HEK293 (cell line): ENCODE measurements around the gene CHD1L.

Experiments
- CTCF ChIA-PET: fragments of 350-600 bp; formaldehyde crosslinking; extraction: SDS; loops from one replicate; lab custom pipeline; 2021; ENCODE audit warnings: antibody characterized with exemption; lab: Yijun Ruan, JAX
- POLR2A ChIA-PET: fragments of 300-600 bp; formaldehyde crosslinking; extraction: SDS; loops from one replicate; lab custom pipeline; 2020; ENCODE audit warnings: antibody characterized with exemption, inconsistent platforms; lab: Yijun Ruan, JAX
- H3K27ac ChIP-seq: fragments of 200-500 bp; sonication (Bioruptor generic); 2 replicates; pipeline ENCODE4 v1.5.1; 2014; ENCODE audit warnings: low read depth, low read length, control low read depth, inconsistent platforms; ENCODE audit errors: extremely low read depth
- H3K36me3 ChIP-seq, 2 experiments: fragments of 200-500 bp in 1 of 2; sonication (Bioruptor generic) in 1 of 2; 1 replicate in 1 of 2; 2 replicates in 1 of 2; pipeline ENCODE4 v1.5.1; 2014 to 2017; ENCODE audit warnings: inconsistent platforms in 2 of 2, low read length in 2 of 2; ENCODE audit not compliant: control insufficient read depth in 2 of 2, insufficient read depth in 1 of 2
- H3K4me1 ChIP-seq: fragments of 200-500 bp; sonication (Bioruptor generic); 2 replicates; pipeline ENCODE4 v1.5.1; 2014; ENCODE audit warnings: mild to moderate bottlenecking, low read length, inconsistent platforms; ENCODE audit not compliant: control insufficient read depth, insufficient read depth
- H3K4me3 ChIP-seq: 2 replicates; pipeline ENCODE4 v1.5.1; 2011; ENCODE audit warnings: low read depth, mild to moderate bottlenecking, control low read depth, low read length, moderate library complexity
- H3K9me3 ChIP-seq: fragments of 200-500 bp; sonication (Bioruptor generic); 2 replicates; pipeline ENCODE4 v1.5.1; 2014; ENCODE audit warnings: low read depth, low read length, inconsistent platforms; ENCODE audit not compliant: control insufficient read depth, insufficient read depth
- INSM2 ChIP-seq: fragments of 450-650 bp; formaldehyde crosslinking; IDR thresholded peaks from 2 replicates; pipeline ENCODE4 v1.5.1; 2016; ENCODE audit warnings: missing biosample characterization, missing genetic modification characterization
- KLF16 ChIP-seq: fragments of 450-650 bp; formaldehyde crosslinking; IDR thresholded peaks from 2 replicates; pipeline ENCODE4 v1.5.1; 2017; ENCODE audit warnings: missing biosample characterization, missing genetic modification characterization
- KLF8 ChIP-seq: fragments of 450-650 bp; formaldehyde crosslinking; IDR thresholded peaks from 2 replicates; pipeline ENCODE4 v1.5.1; 2016; ENCODE audit warnings: missing biosample characterization, missing genetic modification characterization
- PRDM4 ChIP-seq: fragments of 450-650 bp; formaldehyde crosslinking; IDR thresholded peaks from 2 replicates; pipeline ENCODE4 v1.5.1; 2017; ENCODE audit warnings: missing biosample characterization, missing genetic modification characterization
- SCRT2 ChIP-seq: fragments of 450-650 bp; formaldehyde crosslinking; IDR thresholded peaks from 2 replicates; pipeline ENCODE4 v1.5.1; 2016; ENCODE audit warnings: missing biosample characterization, missing genetic modification characterization
- SETDB1 ChIP-seq: IDR thresholded peaks from one replicate; pipeline ENCODE4 v1.6.1; 2017; ENCODE audit warnings: mild to moderate bottlenecking, low read length, moderate library complexity, mixed read lengths; ENCODE audit not compliant: insufficient read length
- YY2 ChIP-seq: fragments of 450-650 bp; formaldehyde crosslinking; IDR thresholded peaks from 2 replicates; pipeline ENCODE4 v1.5.1; 2016; ENCODE audit warnings: missing biosample characterization, missing genetic modification characterization
- ZBTB26 ChIP-seq: fragments of 450-650 bp; formaldehyde crosslinking; optimal IDR thresholded peaks from 2 replicates; pipeline ENCODE3; 2016; ENCODE audit warnings: missing biosample characterization, mild to moderate bottlenecking, missing genetic modification characterization
- ZIC2 ChIP-seq: fragments of 450-650 bp; formaldehyde crosslinking; IDR thresholded peaks from 2 replicates; pipeline ENCODE4 v1.5.1; 2016; ENCODE audit warnings: missing biosample characterization, missing genetic modification characterization
- ZNF146 ChIP-seq: fragments of 450-650 bp; formaldehyde crosslinking; IDR thresholded peaks from 2 replicates; pipeline ENCODE4 v1.5.1; 2016; ENCODE audit warnings: missing biosample characterization, missing genetic modification characterization
- ZNF148 ChIP-seq: fragments of 450-650 bp; formaldehyde crosslinking; IDR thresholded peaks from 2 replicates; pipeline ENCODE4 v1.5.0; 2017; ENCODE audit warnings: missing biosample characterization, missing genetic modification characterization, borderline replicate concordance
- ZNF354C ChIP-seq: fragments of 450-650 bp; formaldehyde crosslinking; IDR thresholded peaks from 2 replicates; pipeline ENCODE4 v1.5.1; 2016; ENCODE audit warnings: missing biosample characterization, missing genetic modification characterization, low read depth, borderline replicate concordance
- ZNF488 ChIP-seq: fragments of 450-650 bp; formaldehyde crosslinking; IDR thresholded peaks from 2 replicates; pipeline ENCODE4 v1.5.1; 2016; ENCODE audit warnings: missing biosample characterization, missing genetic modification characterization
- ZNF645 ChIP-seq: fragments of 450-650 bp; formaldehyde crosslinking; IDR thresholded peaks from 2 replicates; pipeline ENCODE4; 2016; ENCODE audit warnings: missing biosample characterization, missing genetic modification characterization
- ZNF658 ChIP-seq: fragments of 450-650 bp; formaldehyde crosslinking; IDR thresholded peaks from 2 replicates; pipeline ENCODE4; 2016; ENCODE audit warnings: missing biosample characterization, missing genetic modification characterization
- ZNF660 ChIP-seq: fragments of 450-650 bp; IDR thresholded peaks from 2 replicates; pipeline ENCODE4 v1.5.1; 2018; ENCODE audit warnings: missing biosample characterization, mild to moderate bottlenecking, missing genetic modification characterization
- ZNF747 ChIP-seq: fragments of 450-650 bp; formaldehyde crosslinking; IDR thresholded peaks from 2 replicates; pipeline ENCODE4 v1.5.1; 2016; ENCODE audit warnings: missing biosample characterization, missing genetic modification characterization
- ZNF792 ChIP-seq: fragments of 450-650 bp; formaldehyde crosslinking; IDR thresholded peaks from 2 replicates; pipeline ENCODE4 v1.5.1; 2016; ENCODE audit warnings: missing biosample characterization, missing genetic modification characterization
- ZSCAN18 ChIP-seq: fragments of 450-650 bp; formaldehyde crosslinking; IDR thresholded peaks from 2 replicates; pipeline ENCODE4 v1.5.1; 2016; ENCODE audit warnings: missing biosample characterization, missing genetic modification characterization

CHD1L gene

GRCh38 chr1:147216124-147216523 lies 26.4 kb upstream of the CHD1L start (continued):
- TF ChIP-seq SETDB1: no peak
- TF ChIP-seq, all 188 proteins: peak for 0

- TF ChIP-seq ZNF146: no peak
- TF ChIP-seq ZNF658 (tag by site-specific recombination): no peak
- no peak for TF ChIP-seq PRDM4 (tag by site-specific recombination)
- no peak for TF ChIP-seq ZNF660
- no peak for TF ChIP-seq ZIC2 (tag by site-specific recombination)
- TF ChIP-seq ZNF354C (tag by site-specific recombination): no peak
- no peaks in the 10 kb centered on the region for H3K36me3 ChIP-seq
- no peak overlapping the region for H3K27ac ChIP-seq
- H3K4me1 ChIP-seq: no peaks in the 10 kb centered on the region
- ChIA-PET CTCF (interaction anchor here (0.7 kb wide), 1 partner anchor 26 kb away, joined by 5 read pairs; no protein-coding TSS in a partner anchor), POLR2A (no interaction called here)
- no peak overlapping the region for H3K4me3 ChIP-seq
- no peaks in the 10 kb centered on the region for H3K9me3 ChIP-seq
Observed at GRCh38 chr1:147217141-147217540, 25.3 kb upstream of the CHD1L start.

- no peak overlapping the region for H3K27ac ChIP-seq
- no peaks in the 10 kb centered on the region for H3K4me1 ChIP-seq
- ChIA-PET POLR2A (no interaction called here), CTCF (interaction anchor here (0.8 kb wide), 1 partner anchor 61 kb away, joined by 3 read pairs; no protein-coding TSS in a partner anchor)
- no peak for TF ChIP-seq ZNF792 (tag by site-specific recombination)
- no peak for TF ChIP-seq YY2 (tag by site-specific recombination)
- no peak for TF ChIP-seq KLF8 (tag by site-specific recombination)
- no peak for TF ChIP-seq KLF16 (tag by site-specific recombination)
- TF ChIP-seq ZBTB26 (tag by site-specific recombination): no peak
- no peak for TF ChIP-seq INSM2 (tag by site-specific recombination)
- no peak for TF ChIP-seq ZNF645 (tag by site-specific recombination)
- no peak for TF ChIP-seq ZNF488 (tag by site-specific recombination)
- TF ChIP-seq ZNF747 (tag by site-specific recombination): no peak
- no peak for TF ChIP-seq ZSCAN18 (tag by site-specific recombination)
- no peak for TF ChIP-seq SCRT2 (tag by site-specific recombination)
- no peak for TF ChIP-seq ZNF148 (tag by site-specific recombination)
- no peak overlapping the region for H3K4me3 ChIP-seq
- H3K36me3 ChIP-seq: no peaks in the 10 kb centered on the region
- H3K9me3 ChIP-seq: no peaks in the 10 kb centered on the region
Observed at GRCh38 chr1:147218606-147219005, 23.9 kb upstream of the CHD1L start.
